Heart left ventricle (tissue), 16 donors: ENCODE results near the gene APRT. TPM values are rescaled to one million over a fixed set of nuclear protein-coding genes. Genes with fewer than 3 reads are reported as not detected.

Experiments
- ATAC-seq, 4 donors: fragments of 200-7000 bp; cut with Tn5 transposase; one replicate each; pipeline ENCODE4 v1.9.1; 2020 to 2022; ENCODE audit warnings: moderate library complexity in 4 of 4, mild to moderate bottlenecking in 3 of 4, moderate number of reproducible peaks in 1 of 4
- DNase-seq, 5 donors: peaks; one replicate each; pipeline ENCODE4 v3.0.0-alpha.2; 2020
- H3K27ac ChIP-seq, 12 donors: fragments of 200-600 bp; sonication (generic) in 4 of 12; one replicate each; pipeline versions ENCODE4 v1.5.0 to v1.8.0; 2016 to 2022; ENCODE audit warnings: mild to moderate bottlenecking in 2 of 12
- H3K27me3 ChIP-seq, 9 donors: fragments of 200-600 bp; sonication (generic) in 2 of 9; one replicate each; pipeline versions ENCODE4 v1.5.1 to v1.8.0; 2016 to 2022; ENCODE audit warnings: mild to moderate bottlenecking in 3 of 9
- H3K36me3 ChIP-seq, 9 donors: fragments of 200-600 bp; sonication (generic) in 2 of 9; one replicate each; pipeline versions ENCODE4 v1.5.0 to v1.8.0; 2018 to 2022; ENCODE audit warnings: mild to moderate bottlenecking in 2 of 9
- H3K4me1 ChIP-seq, 12 donors: fragments of 200-600 bp; sonication (generic) in 4 of 12; one replicate each; pipeline versions ENCODE4 v1.5.0 to v1.8.0; 2016 to 2022; ENCODE audit warnings: mild to moderate bottlenecking in 3 of 12
- H3K4me3 ChIP-seq, 12 donors: fragments of 200-600 bp; sonication (generic) in 4 of 12; one replicate each; pipeline versions ENCODE4 v1.5.0 to v1.8.0; 2017 to 2022; ENCODE audit warnings: mild to moderate bottlenecking in 9 of 12, moderate library complexity in 4 of 12
- H3K9me3 ChIP-seq, 12 donors: fragments of 200-600 bp; sonication (generic) in 4 of 12; one replicate each; pipeline versions ENCODE4 v1.5.0 to v1.8.0; 2016 to 2022; ENCODE audit warnings: mild to moderate bottlenecking in 1 of 12
- CTCF ChIP-seq, 12 donors: fragments of 200-600 bp; sonication (generic) in 4 of 12; IDR thresholded peaks; one replicate each; pipeline versions ENCODE4 v1.5.0 to v1.8.0; 2018 to 2022; ENCODE audit warnings: antibody characterized with exemption in 12 of 12, mild to moderate bottlenecking in 5 of 12
- POLR2A ChIP-seq, 2 donors: fragments of 450-650 bp; IDR thresholded peaks; one replicate each; pipeline ENCODE4 v1.6.1; 2017; ENCODE audit warnings: antibody characterized with exemption in 2 of 2, mild to moderate bottlenecking in 2 of 2, moderate library complexity in 2 of 2
- WGBS, 4 donors: extraction: QIAGEN DNeasy Blood & Tissue Kit in 2 of 4; methylation state at CpG; one replicate each; pipeline versions ENCODE4 v1.1.5 to v1.1.7; 2013 to 2018; 5-methylcytosine and 5-hydroxymethylcytosine counted together
- intact Hi-C, 10 donors: fragments of 100-400 bp; cut with DNase I; formaldehyde crosslinking; loops; one replicate each; pipeline versions ENCODE4 v1.11.1 to v1.14.2; 2022
- polyA plus RNA-seq, 2 donors: library from polyadenylated mRNA; stranded (reverse); fragments of 200-250 nt; gene quantifications; one replicate each; pipeline ENCODE4 v1.2.3, GENCODE V29; 2013
- total RNA-seq, 9 donors: library from RNA; depleted of rRNA in 2 of 9; stranded (reverse); fragments of >200 nt in 2 of 9; fragmentation: NEBNext Ultra II Directional in 3 of 9; extraction: Animal tissue kit (Norgen Biotek cat#: 25700) in 3 of 9; gene quantifications; one replicate each; pipeline versions ENCODE4 v1.1.0 to v1.2.4, GENCODE V29; 2016 to 2023
- donor health status: ischemic (EF 13 %, LVEDD 7.1; RV severe dilation, severe dysfunction).
- donor health status: healthy with polysubstance abuse.
- donor health status: DM: no; HTN: yes; CAD: no.
- donor health status: DM: no; HTN: no; CAD: no.
- donor health status: ischemic (EF 25% LVEDD 6.9; RV normal size, moderate dysfunction).
- donor health status: ischemic (EF 25% LVEDD 5.7; RV mildly dilated, moderate dysfunction).
- donor health status: healthy.
- donor health status: DM: yes; HTN: yes; CAD: no.
- donor health status: ischemic (EF 35%, LVEDD 5.7; RV mildly dilated, moderate dysfunction).
- donor health status: nonischemic (EF 11% LVEDD 7.7; RV severe dilation, severe dysfunction).
- donor health status: DM: yes; HTN: yes; CAD: no.
- donor health status: PGD.
- donor health status: ischemic (EF 29% LVEDD 5.4; RV normal size, mild dysfunction).
- donor health status: nonischemic (EF 23%, LVEDD 6.1; RV moderate dilation, normal function).

The APRT gene
- total and polyA plus RNA-seq, 11 donors, result 26.6 to 129 (median 45.9) TPM

GRCh38 chr16:88831838-88832237 is 20.1 kb upstream of the APRT start:
- ATAC-seq (no peak), DNase-seq (no peak)
- Histone ChIP-seq H3K9me3 (no peaks in the 10 kb centered on the region), H3K36me3 (peaks cover 0 to 32% (median 11%) of the 10 kb centered on the region in 9 donors), H3K4me1 (no peaks in the 10 kb centered on the region), H3K4me3 (no peak overlapping the region), H3K27ac (no peak overlapping the region), H3K27me3 (no peaks in the 10 kb centered on the region)
- intact Hi-C loops, result no loop called here
- WGBS, 4 donors, result 83 to 89% (median 86%) methylated on average over 12 to 13 of the region's 13 CpGs
- no peak for TF ChIP-seq CTCF (IDR thresholded peaks at IDR 0.05)
- TF ChIP-seq POLR2A (IDR thresholded peaks at IDR 0.05), result no peak

- ATAC-seq, result no peak
- H3K4me3 ChIP-seq, result no peak overlapping the region
- H3K27me3 ChIP-seq, result no peaks in the 10 kb centered on the region
- DNase-seq, result no peak
- 85 to 94% (median 92%) methylated on average over 11 to 14 of the region's 14 CpGs for WGBS, 4 donors
- no peak for TF ChIP-seq CTCF (IDR thresholded peaks at IDR 0.05)
- no peak for TF ChIP-seq POLR2A (IDR thresholded peaks at IDR 0.05)
- peaks cover 0 to 36% (median 11%) of the 10 kb centered on the region in 9 donors for H3K36me3 ChIP-seq
- intact Hi-C loops, result no loop called here
- no peaks in the 10 kb centered on the region for H3K4me1 ChIP-seq
- no peak overlapping the region for H3K27ac ChIP-seq
- no peaks in the 10 kb centered on the region for H3K9me3 ChIP-seq
These were observed 19.1 kb upstream of the APRT start for GRCh38 chr16:88830783-88831182.

- TF ChIP-seq POLR2A (IDR thresholded peaks at IDR 0.05), result no peak
- Histone ChIP-seq H3K27me3 (no peaks in the 10 kb centered on the region), H3K9me3 (no peaks in the 10 kb centered on the region), H3K4me3 (no peak overlapping the region), H3K27ac (no peak overlapping the region), H3K36me3 (peaks cover 0 to 33% (median 8%) of the 10 kb centered on the region in 9 donors), H3K4me1 (no peaks in the 10 kb centered on the region)
- DNase-seq, result peak in 1 of 5 donors; percentile 63
- intact Hi-C loops, result no loop called here
- 63 to 73% (median 70%) methylated on average over 9 to 11 of the region's 11 CpGs for WGBS, 4 donors
- peak; percentile 8 to 47 (median 26) for ATAC-seq
These were observed 18.5 kb upstream of the APRT start for GRCh38 chr16:88830258-88830657.

GRCh38 chr16:88828711-88829110 is 17.0 kb upstream of the APRT start:
- intact Hi-C loops, result no loop called here
- DNase-seq, result no peak
- peaks cover 0 to 33% (median 4%) of the 10 kb centered on the region in 9 donors for H3K36me3 ChIP-seq
- no peaks in the 10 kb centered on the region for H3K27me3 ChIP-seq
- TF ChIP-seq CTCF (IDR thresholded peaks at IDR 0.05) (no peak), POLR2A (IDR thresholded peaks at IDR 0.05) (no peak)
- no peak overlapping the region for H3K27ac ChIP-seq
- H3K4me1 ChIP-seq, result no peaks in the 10 kb centered on the region
- whole genome bisulfite sequencing, 4 donors, result 89 to 92% (median 90%) methylated on average over 20 to 24 of the region's 24 CpGs
- H3K4me3 ChIP-seq, result no peak overlapping the region
- no peaks in the 10 kb centered on the region for H3K9me3 ChIP-seq
- no peak for ATAC-seq

GRCh38 chr16:88827727-88828126 is 16.0 kb upstream of the APRT start:
- H3K36me3 ChIP-seq, result peaks cover 0 to 39% (median 4%) of the 10 kb centered on the region in 9 donors
- H3K27me3 ChIP-seq, result no peaks in the 10 kb centered on the region
- H3K4me3 ChIP-seq, result no peak overlapping the region
- H3K9me3 ChIP-seq, result no peaks in the 10 kb centered on the region
- WGBS, 4 donors, result 90 to 95% (median 93%) methylated on average over 10 to 21 of the region's 21 CpGs
- no peaks in the 10 kb centered on the region for H3K4me1 ChIP-seq
- DNase-seq (no peak), ATAC-seq (no peak)
- intact Hi-C loops, result no loop called here
- no peak overlapping the region for H3K27ac ChIP-seq
- no peak for TF ChIP-seq POLR2A (IDR thresholded peaks at IDR 0.05)
- no peak for TF ChIP-seq CTCF (IDR thresholded peaks at IDR 0.05)
